H1 (cell line): Measurements from ENCODE around the gene TERB2. TPM values are rescaled to one million over a fixed set of nuclear protein-coding genes. Genes with fewer than 3 reads are reported as not detected.
"Not testable (repeated sequence)": the region's sequence is repeated elsewhere in the genome, so short reads cannot be mapped to it uniquely, and the experiment has no call there.

Experiments used
- CTCF ChIA-PET: fragments of 300-600 bp; sonication (Branson Sonifier 250); formaldehyde crosslinking; loops from one replicate; lab custom pipeline; 2021; ENCODE audit not compliant: partially characterized antibody; lab: Charles Lee
- POLR2A ChIA-PET: fragments of 300-600 bp; sonication (Branson Sonifier 250); formaldehyde crosslinking; loops from one replicate; lab custom pipeline; 2021; ENCODE audit warnings: inconsistent platforms; ENCODE audit not compliant: partially characterized antibody; lab: Charles Lee
- DNase-seq, 2 experiments: peaks; one replicate each; pipeline versions ENCODE4 v3.0.0 to v3.0.0-alpha.2; 2010 to 2022; ENCODE audit warnings: low spot score in 2 of 2, low read depth in 1 of 2, mixed read lengths in 1 of 2
- FAIRE-seq: peaks from 2 replicates; lab custom pipeline; 2011; peaks lifted over from hg19 to GRCh38; lab: Jason Lieb, UNC
- H2AFZ ChIP-seq: 2 replicates; pipeline ENCODE4 v1.8.1; 2012; ENCODE audit warnings: low read length, inconsistent platforms
- H2AK5ac ChIP-seq: 2 replicates; pipeline ENCODE4 v1.6.1; 2013; ENCODE audit warnings: low read depth, low read length
- H2BK120ac ChIP-seq: replicated peaks from 2 replicates; pipeline ENCODE3; 2013; ENCODE audit warnings: low read depth, low read length, inconsistent platforms
- H2BK12ac ChIP-seq: 2 replicates; pipeline ENCODE4 v1.6.1; 2013; ENCODE audit warnings: low read depth, low read length
- H2BK15ac ChIP-seq: 2 replicates; pipeline ENCODE4 v1.6.1; 2013; ENCODE audit warnings: low read length
- H2BK20ac ChIP-seq: 2 replicates; pipeline ENCODE4 v1.6.1; 2013; ENCODE audit warnings: low read length
- H2BK5ac ChIP-seq: 2 replicates; pipeline ENCODE4 v1.6.1; 2013; ENCODE audit warnings: low read depth, low read length
- H3K14ac ChIP-seq: 2 replicates; pipeline ENCODE4 v1.6.1; 2013; ENCODE audit warnings: inconsistent platforms; ENCODE audit not compliant: insufficient read length
- H3K18ac ChIP-seq: 2 replicates; pipeline ENCODE4 v1.6.1; 2013; ENCODE audit warnings: low read length; ENCODE audit errors: extremely low read depth
- H3K23ac ChIP-seq: 2 replicates; pipeline ENCODE4 v1.6.1; 2013; ENCODE audit warnings: inconsistent platforms; ENCODE audit not compliant: insufficient read length
- H3K23me2 ChIP-seq: 2 replicates; pipeline ENCODE4 v1.6.1; 2013; ENCODE audit warnings: low read depth, low read length
- H3K27ac ChIP-seq: 2 replicates; pipeline ENCODE4 v1.6.1; 2011; ENCODE audit warnings: low read depth, low read length, inconsistent platforms
- H3K27me3 ChIP-seq, 4 experiments: replicated peaks in 1 of 4; 1 replicate in 1 of 4; 2 replicates in 3 of 4; pipeline versions ENCODE4 v1.6.1 to v1.8.1; 2011 to 2013; ENCODE audit warnings: low read length in 3 of 4, mild to moderate bottlenecking in 3 of 4, inconsistent platforms in 2 of 4, mixed read lengths in 2 of 4, moderate library complexity in 1 of 4; ENCODE audit not compliant: control insufficient read depth in 3 of 4, insufficient read depth in 3 of 4; ENCODE audit errors: extremely low read depth in 1 of 4
- H3K36me3 ChIP-seq, 4 experiments: 2 replicates each; pipeline versions ENCODE4 v1.6.1 to v1.8.1; 2011 to 2013; ENCODE audit warnings: mild to moderate bottlenecking in 4 of 4, low read length in 3 of 4, moderate library complexity in 2 of 4, control low read depth in 1 of 4, inconsistent platforms in 1 of 4; ENCODE audit not compliant: insufficient read depth in 4 of 4, control insufficient read depth in 2 of 4
- H3K4ac ChIP-seq: replicated peaks from 2 replicates; pipeline ENCODE3; 2013; ENCODE audit warnings: low read length, low read depth, mixed read lengths, inconsistent platforms; ENCODE audit not compliant: insufficient read length
- H3K4me1 ChIP-seq, 4 experiments: replicated peaks in 1 of 4; 1 replicate in 1 of 4; 2 replicates in 3 of 4; pipeline versions ENCODE4 v1.6.1 to v1.8.1; 2011 to 2013; ENCODE audit warnings: low read length in 3 of 4, inconsistent platforms in 2 of 4, mixed read lengths in 1 of 4; ENCODE audit not compliant: insufficient read depth in 4 of 4, control insufficient read depth in 3 of 4
- H3K4me2 ChIP-seq, 2 experiments: 2 replicates each; pipeline versions ENCODE4 v1.6.1 to v1.8.1; 2011 to 2013; ENCODE audit warnings: low read depth in 2 of 2, low read length in 2 of 2, control low read depth in 1 of 2, inconsistent platforms in 1 of 2, mild to moderate bottlenecking in 1 of 2; ENCODE audit not compliant: insufficient read depth in 1 of 2
- H3K4me3 ChIP-seq, 4 experiments: fragments of 200-600, 300-600 bp in 1 of 4; sonication (generic), shearing (Covaris generic), sonication (Bioruptor Twin) in 1 of 4; 2 replicates each; pipeline versions ENCODE4 v1.5.1 to v1.8.1; 2011 to 2016; ENCODE audit warnings: low read length in 4 of 4, low read depth in 3 of 4, control low read depth in 2 of 4, inconsistent platforms in 2 of 4, mild to moderate bottlenecking in 2 of 4, mixed read lengths in 1 of 4, moderate library complexity in 1 of 4; ENCODE audit not compliant: insufficient read depth in 2 of 4; ENCODE audit errors: extremely low read depth in 1 of 4
- H3K56ac ChIP-seq: replicated peaks from 2 replicates; pipeline ENCODE3; 2013; ENCODE audit warnings: low read depth, mild to moderate bottlenecking, mixed read lengths, low read length, inconsistent platforms; ENCODE audit not compliant: insufficient read length
- H3K79me1 ChIP-seq: 2 replicates; pipeline ENCODE4 v1.6.1; 2013; ENCODE audit warnings: low read depth, low read length, control low read depth
- H3K79me2 ChIP-seq, 2 experiments: 2 replicates each; pipeline versions ENCODE4 v1.6.1 to v1.8.1; 2012 to 2013; ENCODE audit warnings: low read length in 2 of 2, mild to moderate bottlenecking in 2 of 2, inconsistent platforms in 1 of 2; ENCODE audit not compliant: insufficient read depth in 2 of 2, control insufficient read depth in 1 of 2
- H3K9ac ChIP-seq, 4 experiments: replicated peaks in 1 of 4; 1 replicate in 1 of 4; 2 replicates in 3 of 4; pipeline versions ENCODE4 v1.6.1 to v1.8.1; 2011 to 2013; ENCODE audit warnings: low read depth in 3 of 4, low read length in 3 of 4, control low read depth in 2 of 4, mild to moderate bottlenecking in 2 of 4, moderate library complexity in 2 of 4, inconsistent platforms in 1 of 4; ENCODE audit errors: extremely low read depth in 1 of 4
- H3K9me3 ChIP-seq, 2 experiments: 2 replicates each; pipeline versions ENCODE4 v1.6.1 to v1.8.1; 2012 to 2013; ENCODE audit warnings: mild to moderate bottlenecking in 2 of 2, moderate library complexity in 2 of 2, control low read depth in 1 of 2, inconsistent platforms in 1 of 2, low read depth in 1 of 2, low read length in 1 of 2, mixed read lengths in 1 of 2; ENCODE audit not compliant: insufficient read depth in 2 of 2
- H4K20me1 ChIP-seq, 2 experiments: replicated peaks in 1 of 2; 2 replicates each; pipeline versions ENCODE3 to v1.8.1; 2011 to 2013; ENCODE audit warnings: inconsistent platforms in 2 of 2, low read length in 2 of 2, mild to moderate bottlenecking in 1 of 2; ENCODE audit not compliant: insufficient read depth in 2 of 2, control insufficient read depth in 1 of 2
- H4K5ac ChIP-seq: 2 replicates; pipeline ENCODE4 v1.6.1; 2013; ENCODE audit warnings: low read length, low read depth, mixed read lengths, inconsistent platforms; ENCODE audit not compliant: insufficient read length
- H4K8ac ChIP-seq: 2 replicates; pipeline ENCODE4 v1.8.0; 2013; ENCODE audit warnings: mild to moderate bottlenecking, moderate library complexity, low read length, inconsistent platforms; ENCODE audit not compliant: insufficient read depth; ENCODE audit errors: extremely low read depth
- H4K91ac ChIP-seq: replicated peaks from 2 replicates; pipeline ENCODE3; 2013; ENCODE audit warnings: low read length, mixed read lengths, inconsistent platforms; ENCODE audit not compliant: insufficient read length
- POLR2AphosphoS5 ChIP-seq: IDR thresholded peaks from 2 replicates; pipeline ENCODE4 v1.6.1; 2011; ENCODE audit warnings: low read depth, low read length
- WGBS, 2 experiments: shearing (Covaris generic) in 1 of 2; methylation state at CpG; one replicate each; pipeline versions ENCODE4 v1.1.6 to v1.1.7; 2013 to 2015; ENCODE audit warnings: low lambda C conversion rate in 2 of 2, mixed read lengths in 2 of 2, inconsistent platforms in 1 of 2, low coverage in 1 of 2, missing lambda C conversion rate in 1 of 2; ENCODE audit not compliant: insufficient replicate concordance in 2 of 2, insufficient coverage in 1 of 2, insufficient read length in 1 of 2; ENCODE audit errors: extremely low coverage in 1 of 2, missing lambda C conversion rate in 1 of 2; 5-methylcytosine and 5-hydroxymethylcytosine counted together
- polyA plus RNA-seq, 7 experiments: library from polyadenylated mRNA; depleted of rRNA in 3 of 7; stranded (reverse) in 5 of 7; unstranded in 2 of 7; fragments of >200 nt in 5 of 7; fragments of 200-250 nt in 2 of 7; gene quantifications; 1 replicate in 5 of 7; 2 replicates in 1 of 7; 4 replicates in 1 of 7; pipeline versions ENCODE4 v1.2.1 to v1.2.3, GENCODE V29; 2011 to 2013; ENCODE audit warnings: missing spikeins in 2 of 7, mixed read lengths in 2 of 7
- total RNA-seq: library from RNA; stranded (reverse); fragmentation: NEBNext Ultra II Directional; extraction: Animal tissue kit (Norgen Biotek cat#: 25700); gene quantifications from 2 replicates; pipeline ENCODE4 v1.2.1, GENCODE V29; 2021
- TF ChIP-seq, protein P1 (sequence below): IDR thresholded peaks from 2 replicates; pipeline ENCODE4 v1.6.1; 2011; ENCODE audit warnings: low read depth, mild to moderate bottlenecking, low read length; ENCODE audit not compliant: insufficient read depth

Gene TERB2
- total and polyA plus RNA-seq, 2 of the 8 experiments (the other 6 are each of a cell fraction or from before 2014, with no cell fraction given), result not detected

- H3K23me2 ChIP-seq, result no peaks in the 10 kb centered on the region
- no peak overlapping the region for H2BK12ac ChIP-seq
- H3K79me1 ChIP-seq, result no peaks in the 10 kb centered on the region
- TF ChIP-seq, protein P1, sequence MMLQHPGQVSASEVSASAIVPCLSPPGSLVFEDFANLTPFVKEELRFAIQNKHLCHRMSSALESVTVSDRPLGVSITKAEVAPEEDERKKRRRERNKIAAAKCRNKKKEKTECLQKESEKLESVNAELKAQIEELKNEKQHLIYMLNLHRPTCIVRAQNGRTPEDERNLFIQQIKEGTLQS, result no peak
- TF ChIP-seq POLR2AphosphoS5, result no peak
- H4K20me1 ChIP-seq, result no peaks in the 10 kb centered on the region
- H3K27ac ChIP-seq, result no peak overlapping the region
- H3K36me3 ChIP-seq, result no peaks in the 10 kb centered on the region
- no peak overlapping the region for H2BK20ac ChIP-seq
- no peak for DNase-seq
- H3K4me1 ChIP-seq, result no peaks in the 10 kb centered on the region
- no peak overlapping the region for H3K56ac ChIP-seq
- no peak for FAIRE-seq
- no peak overlapping the region for H2BK120ac ChIP-seq
- H3K9me3 ChIP-seq, result peaks cover 9% of the 10 kb centered on the region in 2 experiments
- H3K14ac ChIP-seq, result no peak overlapping the region
- no peak overlapping the region for H3K23ac ChIP-seq
- no peak overlapping the region for H3K4me2 ChIP-seq
- H3K9ac ChIP-seq, result no peak overlapping the region
- no peak overlapping the region for H2BK15ac ChIP-seq
- no peak overlapping the region for H2AK5ac ChIP-seq
- no peaks in the 10 kb centered on the region for H3K27me3 ChIP-seq
- H4K8ac ChIP-seq, result no peak overlapping the region
- no peak overlapping the region for H3K4me3 ChIP-seq
- POLR2A ChIA-PET, result no interaction called here
- H2BK5ac ChIP-seq, result no peak overlapping the region
- CTCF ChIA-PET, result no interaction called here
- no peak overlapping the region for H2AFZ ChIP-seq
- no peak overlapping the region for H3K4ac ChIP-seq
- no peak overlapping the region for H4K91ac ChIP-seq
- H4K5ac ChIP-seq, result no peak overlapping the region
- H3K79me2 ChIP-seq, result no peaks in the 10 kb centered on the region
- 91% methylated on average over 2 of the region's 2 CpGs; no CpG with 5 or more reads in 1 of the 2 experiments for WGBS, 2 experiments
- H3K18ac ChIP-seq, result no peak overlapping the region
These were observed 52.6 kb downstream of the TERB2 start for GRCh38 chr15:45009046-45009445.

DNA sequence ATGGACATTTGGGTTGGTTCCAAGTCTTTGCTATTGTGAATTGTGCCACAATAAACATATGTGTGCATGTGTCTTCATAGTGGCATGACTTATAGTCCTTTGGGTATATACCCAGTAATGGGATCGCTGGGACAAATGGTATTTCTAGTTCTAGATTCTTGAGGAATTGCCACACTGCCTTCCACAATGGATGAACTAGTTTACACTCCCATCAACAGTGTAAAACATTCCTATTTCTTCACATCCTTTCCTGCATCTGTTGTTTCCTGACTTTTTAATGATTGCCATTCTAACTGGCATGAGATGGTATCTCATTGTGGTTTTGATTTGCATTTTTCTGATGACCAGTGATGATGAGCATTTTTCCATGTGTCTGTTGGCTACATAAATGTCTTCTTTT lies 58.6 kb downstream of the TERB2 start:
- H4K5ac ChIP-seq, H2BK20ac ChIP-seq, H2BK12ac ChIP-seq, H2AK5ac ChIP-seq, H3K56ac ChIP-seq, H2BK120ac ChIP-seq, H2AFZ ChIP-seq, H4K8ac ChIP-seq, H3K9ac ChIP-seq, H3K27ac ChIP-seq, H4K91ac ChIP-seq, H3K23me2 ChIP-seq, H3K9me3 ChIP-seq, H3K4me1 ChIP-seq, DNase-seq, H2BK5ac ChIP-seq, H3K4ac ChIP-seq, H3K23ac ChIP-seq, H3K18ac ChIP-seq, FAIRE-seq, H4K20me1 ChIP-seq, H3K4me2 ChIP-seq, H3K27me3 ChIP-seq, POLR2A ChIA-PET, H2BK15ac ChIP-seq, H3K14ac ChIP-seq, H3K79me2 ChIP-seq, H3K36me3 ChIP-seq, CTCF ChIA-PET, H3K79me1 ChIP-seq, H3K4me3 ChIP-seq: not testable (repeated sequence)
- WGBS, 2 experiments, result 81% methylated on average over 1 of the region's 1 CpG; no CpG with 5 or more reads in 1 of the 2 experiments
